Right forelimb (tissue), 1 donor: ENCODE data around the gene B3GNT4.
"Not testable (repeated sequence)": the region's sequence is repeated elsewhere in the genome, so short reads cannot be mapped to it uniquely, and the experiment has no call there.

Experiments
- DNase-seq: peaks from one replicate; pipeline ENCODE4 v3.0.0-alpha.2; 2018

Gene B3GNT4

DNA sequence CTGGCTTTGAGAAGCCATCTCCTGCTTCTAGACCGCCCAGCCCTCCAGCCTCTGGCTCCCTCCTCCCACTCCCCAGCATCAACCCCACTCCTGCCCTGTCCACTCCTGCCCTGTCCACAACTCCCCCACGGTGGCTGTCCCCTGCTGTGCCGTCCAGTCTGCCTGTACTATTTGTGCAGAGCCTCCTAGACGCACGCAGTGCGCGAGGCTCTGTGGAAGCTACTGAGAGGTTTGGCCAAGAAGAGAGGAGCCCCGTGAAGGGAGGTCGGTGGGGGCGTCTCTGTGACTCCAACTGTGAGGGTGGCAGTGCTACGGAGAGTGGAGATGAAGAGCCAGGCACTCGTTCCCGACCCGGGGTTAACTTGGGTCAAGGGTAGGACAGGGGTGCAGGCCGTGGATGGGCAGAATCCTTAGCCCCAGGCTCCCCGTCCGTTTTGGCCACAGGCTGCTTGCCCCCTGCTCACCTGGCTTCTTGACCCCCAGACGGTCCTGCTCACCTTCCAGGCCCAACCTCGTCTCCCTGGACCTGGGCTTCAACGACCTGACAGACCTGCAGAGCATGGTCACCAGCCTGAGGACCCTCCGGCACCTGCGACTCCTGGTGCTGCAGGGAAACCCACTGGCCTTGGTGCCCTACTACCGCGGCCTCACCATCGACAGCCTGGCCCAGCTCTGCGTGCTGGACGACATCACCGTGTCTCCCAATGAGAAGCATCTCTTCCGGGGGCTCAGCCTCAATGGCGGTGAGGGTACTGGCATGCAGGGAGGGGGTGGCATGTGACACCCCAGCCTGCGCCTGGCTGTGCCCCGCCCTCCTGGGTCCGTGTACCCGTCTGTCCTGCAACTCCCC lies 13.7 kb upstream of the B3GNT4 start:
- DNase-seq, result no peak

DNA sequence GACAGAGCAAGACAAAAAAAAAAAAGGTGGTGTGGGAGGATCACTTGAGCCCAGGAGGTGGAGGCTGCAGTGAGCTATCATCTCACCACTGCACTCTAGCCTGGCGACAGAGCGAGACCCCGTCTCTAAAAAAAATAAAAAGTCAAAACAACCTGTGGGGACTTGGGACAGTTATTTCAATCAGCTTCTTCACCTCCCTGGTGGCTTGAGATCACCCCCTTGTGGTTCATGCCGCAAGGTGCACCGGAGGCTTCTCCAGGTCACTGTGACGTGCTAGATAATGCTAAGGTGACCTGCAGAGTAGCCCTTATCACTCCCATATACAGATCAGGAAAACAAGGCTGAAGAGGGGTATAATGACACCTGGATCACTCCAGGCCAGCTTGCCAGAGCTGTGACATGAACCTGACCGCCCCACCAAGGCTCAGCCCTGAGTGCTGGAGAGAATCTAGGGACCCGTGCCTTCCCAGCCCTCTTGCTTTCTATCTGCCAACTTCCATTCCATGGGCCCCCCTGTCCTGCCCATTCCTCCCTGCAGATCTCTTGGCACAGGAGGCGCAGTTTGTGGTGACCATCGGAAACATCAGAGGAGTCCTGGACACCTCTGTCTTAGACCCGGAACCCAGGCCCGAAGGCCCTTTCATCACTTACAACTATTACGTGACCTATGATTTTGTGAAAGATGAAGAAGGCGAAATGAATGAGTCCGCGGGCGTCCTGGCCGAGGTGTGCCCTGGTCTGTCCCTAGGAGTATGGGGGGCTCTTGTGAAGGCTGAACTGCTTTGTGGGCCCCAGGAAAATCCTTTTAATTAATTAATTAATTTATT lies 12.5 kb upstream of the B3GNT4 start:
- no peak for DNase-seq

DNA sequence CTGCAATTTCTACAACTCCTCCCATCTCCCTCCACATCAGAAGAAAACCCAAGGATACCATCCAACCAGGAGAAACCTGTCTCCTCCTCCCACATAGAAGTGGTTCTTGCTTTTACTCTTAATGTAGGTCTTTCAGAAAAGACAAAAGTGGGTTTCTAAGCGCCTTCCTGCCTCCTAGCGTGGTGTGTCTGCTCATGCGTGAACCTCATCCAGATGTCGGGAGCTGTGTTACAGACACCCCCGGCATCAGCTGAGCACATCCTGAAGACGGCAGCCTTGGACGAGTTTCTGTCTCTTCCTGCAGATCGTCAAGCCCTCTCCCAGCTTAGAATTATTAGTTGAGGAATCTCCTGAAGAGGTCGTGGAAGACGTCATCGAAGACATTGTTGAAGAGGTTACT lies 11.1 kb upstream of the B3GNT4 start:
- no peak for DNase-seq

DNA sequence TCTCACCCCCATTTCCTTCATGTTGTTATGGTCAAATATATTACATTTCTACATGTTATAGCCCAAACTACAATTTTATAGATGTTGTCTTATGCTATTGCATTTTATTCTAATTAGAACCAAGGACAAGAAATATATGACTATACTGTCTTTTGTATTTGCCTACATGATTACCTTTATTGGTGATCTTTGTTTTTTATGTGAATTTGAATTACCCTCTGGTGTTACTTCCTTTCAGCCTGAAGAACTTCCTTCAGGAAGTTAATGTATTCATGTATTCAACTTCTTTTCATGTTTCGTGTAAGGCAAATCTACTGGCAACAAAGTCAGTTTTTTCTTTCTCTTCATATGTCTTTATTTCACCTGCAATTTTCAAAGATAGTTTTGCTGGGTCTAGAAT lies 8.7 kb upstream of the B3GNT4 start:
- DNase-seq, result no peak

DNA sequence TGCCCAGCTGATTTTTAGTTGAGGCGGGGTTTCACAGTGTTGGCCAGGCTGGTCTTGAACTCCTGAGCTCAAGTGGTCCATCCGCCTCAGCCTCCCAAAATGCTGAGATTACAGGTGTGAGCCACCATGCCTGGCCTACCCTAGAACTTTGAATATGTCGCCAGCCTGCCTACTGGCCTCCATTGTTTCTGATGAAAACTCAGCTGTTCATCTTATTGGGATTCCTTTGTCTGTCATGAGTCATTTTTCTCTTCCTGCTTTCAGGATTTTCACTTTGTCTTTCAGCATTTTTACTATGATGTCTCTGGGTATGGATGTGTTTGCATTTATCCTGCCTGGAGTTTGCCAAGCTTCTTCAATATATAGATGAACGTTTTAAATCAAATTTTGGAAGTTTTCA lies 8.1 kb upstream of the B3GNT4 start:
- DNase-seq, result no peak

DNA sequence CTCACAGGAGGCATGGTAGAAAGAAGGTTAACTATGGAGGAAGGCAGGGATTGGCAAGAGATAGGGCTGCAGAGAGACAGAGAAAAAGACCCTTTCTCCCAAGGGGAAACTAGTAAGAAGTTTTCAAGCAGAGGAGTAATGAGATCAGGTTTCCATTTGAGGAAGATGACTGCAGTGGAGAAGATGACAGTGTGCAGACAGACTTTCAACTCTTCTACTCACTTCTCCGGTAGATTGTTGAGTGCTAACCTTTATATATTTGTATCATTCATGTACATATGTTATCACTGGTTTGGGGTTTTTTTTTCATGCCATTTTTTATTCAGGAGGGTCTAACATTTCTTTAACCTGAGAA lies 5.9 kb upstream of the B3GNT4 start:
- DNase-seq, result no peak

DNA sequence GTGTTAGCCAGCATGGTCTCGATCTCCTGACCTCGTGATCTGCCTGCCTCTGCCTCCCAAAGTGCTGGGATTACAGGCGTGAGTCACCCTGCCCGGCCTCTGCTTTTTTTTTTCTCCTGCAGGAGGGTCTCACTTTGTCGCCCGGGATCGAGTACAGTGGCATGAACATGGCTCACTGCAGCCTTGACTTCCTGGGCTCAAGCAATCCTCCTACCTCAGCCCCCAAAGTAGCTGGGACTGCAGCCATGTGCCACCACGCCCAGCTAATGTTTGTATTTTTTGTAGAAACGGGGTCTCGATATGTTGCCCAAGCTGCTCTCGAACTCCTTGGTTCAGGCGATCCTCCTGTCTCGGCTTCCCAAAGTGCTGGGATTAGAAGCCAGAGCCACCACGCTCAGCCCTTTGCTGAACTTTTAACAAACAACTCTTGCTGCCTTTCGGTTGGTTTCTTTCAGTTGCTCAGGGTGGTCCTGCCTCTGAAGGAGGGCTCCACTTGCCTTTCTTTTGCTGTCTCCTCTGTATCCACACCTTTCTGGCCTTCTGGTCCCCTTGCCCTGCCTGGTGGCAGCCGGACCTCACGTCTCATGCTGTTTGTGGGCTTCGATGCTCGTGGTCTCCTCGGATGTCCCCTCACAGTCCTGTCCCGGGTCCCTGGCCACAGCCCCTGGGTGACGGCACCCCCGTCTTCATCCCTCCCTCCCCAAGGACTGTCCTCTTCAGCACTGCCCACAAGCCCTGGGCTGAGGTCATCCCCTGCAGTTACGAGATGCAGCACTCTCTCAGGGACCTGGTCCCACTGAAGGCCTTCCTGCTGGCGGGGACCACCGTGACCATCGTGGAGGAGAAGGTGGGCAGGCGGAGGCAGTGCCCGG lies 3.8 kb upstream of the B3GNT4 start:
- DNase-seq, result no peak

DNA sequence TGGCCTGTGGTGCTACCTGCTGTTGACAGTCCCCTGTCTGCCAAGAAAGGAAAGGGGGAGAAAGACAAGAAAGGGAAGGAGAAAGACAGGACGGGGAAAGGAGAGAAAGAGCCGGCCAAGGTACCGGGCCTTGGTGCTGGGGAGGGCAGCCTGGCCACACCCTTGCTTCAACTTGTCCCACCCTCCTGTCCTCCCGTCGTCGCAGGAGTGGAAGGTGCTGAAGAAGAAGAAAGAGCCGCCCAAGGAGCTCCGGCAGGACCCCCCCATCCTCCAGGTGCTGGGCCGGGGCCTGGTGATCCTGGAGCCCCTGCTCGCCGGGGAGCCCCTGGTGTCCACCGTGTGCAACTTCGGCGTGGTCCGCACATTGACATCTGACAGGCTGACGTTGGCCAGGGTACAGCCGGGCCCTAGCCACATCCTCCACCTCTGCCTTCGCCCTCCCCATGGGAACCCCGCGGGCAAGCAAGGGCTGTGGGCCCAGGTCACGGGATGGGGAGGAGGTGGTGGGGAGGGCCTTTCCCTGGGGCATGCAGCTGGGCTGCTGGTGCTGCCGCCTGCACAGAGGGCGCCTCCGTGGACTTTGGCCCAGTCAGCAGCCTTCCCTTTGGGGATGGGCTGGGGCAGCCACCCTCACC lies 2.9 kb upstream of the B3GNT4 start:
- DNase-seq, result no peak

DNA sequence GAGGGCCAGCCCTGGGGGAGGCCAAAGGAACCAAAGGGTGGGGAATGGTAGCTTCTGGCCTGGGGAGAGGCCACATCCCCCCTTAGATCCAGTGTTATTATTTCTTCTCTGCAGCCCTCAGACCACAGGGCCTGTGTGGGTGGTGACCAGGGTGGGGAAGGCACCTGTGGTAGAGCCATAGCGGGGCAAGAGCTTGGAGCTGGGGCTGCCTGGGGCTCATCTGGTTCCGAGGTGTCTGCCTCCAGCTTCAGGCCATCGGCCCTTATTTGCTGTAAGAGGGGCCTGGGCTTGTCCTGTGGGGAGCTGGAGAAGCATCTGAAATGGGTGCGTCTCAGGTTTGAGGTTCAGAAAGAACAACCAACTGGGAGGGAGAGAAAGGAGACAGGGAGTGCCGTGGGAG lies 2.1 kb upstream of the B3GNT4 start:
- no peak for DNase-seq

DNA sequence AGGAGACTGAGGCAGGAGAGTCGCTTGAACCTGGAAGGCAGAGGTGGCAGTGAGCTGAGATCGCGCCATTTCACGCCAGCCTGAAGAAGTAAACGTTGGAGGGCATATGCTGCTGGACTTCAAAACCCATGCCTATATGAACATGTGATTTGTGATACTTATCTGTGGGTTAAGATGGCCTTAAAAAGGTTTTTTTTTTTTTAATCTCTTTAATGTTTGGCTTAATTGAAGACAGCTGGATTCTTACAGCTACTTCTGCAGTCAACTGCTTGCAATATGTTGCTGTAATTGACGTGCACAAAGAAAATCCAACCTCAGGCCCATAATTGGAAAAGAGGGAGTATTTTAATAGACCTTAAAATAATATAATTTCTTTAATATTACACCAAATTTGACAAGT lies 1.5 kb upstream of the B3GNT4 start:
- no peak for DNase-seq

DNA sequence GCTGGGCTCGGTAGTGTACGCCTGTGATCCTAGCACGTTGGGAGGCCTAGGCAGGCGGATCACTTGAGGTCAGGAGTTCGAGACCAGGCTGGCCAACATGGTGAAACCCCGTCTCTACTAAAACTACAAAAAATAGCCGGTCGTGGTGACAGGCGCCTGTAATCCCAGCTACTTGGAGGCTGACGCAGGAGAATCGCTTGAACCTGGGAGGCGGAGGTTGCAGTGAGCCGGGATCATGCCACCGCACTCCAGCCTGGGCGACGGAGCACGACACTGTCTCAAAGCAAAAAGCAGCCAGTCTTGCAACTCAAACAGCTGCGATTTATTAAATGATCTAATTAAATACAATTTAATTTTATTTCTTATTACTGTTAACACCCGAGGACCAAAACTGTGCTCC lies 698 bp upstream of the B3GNT4 start:
- DNase-seq, result not testable (repeated sequence)

DNA sequence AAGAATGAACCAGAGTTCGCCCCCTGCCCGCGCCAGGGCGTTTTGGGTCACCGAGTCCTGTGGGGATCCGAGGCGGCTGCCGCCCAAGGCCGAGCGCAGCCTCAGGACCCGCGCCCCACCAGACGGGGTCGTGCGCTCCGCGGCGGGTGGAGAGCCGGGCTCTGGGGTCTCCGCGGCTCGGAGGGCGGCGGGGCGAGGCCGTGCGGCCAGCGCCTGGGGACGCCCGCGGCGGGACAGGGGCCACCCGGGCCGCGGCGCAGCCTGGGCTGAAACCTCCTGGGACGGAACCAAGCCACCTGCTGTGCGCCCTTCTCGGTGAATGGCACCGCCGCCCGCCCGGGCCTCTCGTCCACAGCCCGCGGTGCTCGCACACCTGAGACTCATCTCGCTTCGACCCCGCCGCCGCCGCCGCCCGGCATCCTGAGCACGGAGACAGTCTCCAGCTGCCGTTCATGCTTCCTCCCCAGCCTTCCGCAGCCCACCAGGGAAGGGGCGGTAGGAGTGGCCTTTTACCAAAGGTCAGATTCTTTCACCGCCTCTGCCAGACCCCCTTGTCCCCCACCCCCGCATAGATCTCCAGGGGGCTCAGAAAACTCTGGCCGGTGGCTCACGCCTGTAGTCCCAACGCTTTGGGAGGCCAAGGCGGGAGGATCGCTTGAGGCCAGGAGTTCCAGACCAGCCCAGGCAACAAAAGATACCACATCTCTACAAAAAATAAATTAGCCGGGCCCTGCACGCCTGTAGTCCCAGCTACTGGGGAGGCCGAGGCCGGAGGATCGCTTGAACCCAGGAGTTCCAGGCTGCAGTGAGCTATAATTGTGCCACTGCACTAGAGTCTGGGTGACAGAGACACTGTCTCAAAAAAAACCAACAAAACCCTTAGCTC lies 901 bp downstream of the B3GNT4 start:
- no peak for DNase-seq

DNA sequence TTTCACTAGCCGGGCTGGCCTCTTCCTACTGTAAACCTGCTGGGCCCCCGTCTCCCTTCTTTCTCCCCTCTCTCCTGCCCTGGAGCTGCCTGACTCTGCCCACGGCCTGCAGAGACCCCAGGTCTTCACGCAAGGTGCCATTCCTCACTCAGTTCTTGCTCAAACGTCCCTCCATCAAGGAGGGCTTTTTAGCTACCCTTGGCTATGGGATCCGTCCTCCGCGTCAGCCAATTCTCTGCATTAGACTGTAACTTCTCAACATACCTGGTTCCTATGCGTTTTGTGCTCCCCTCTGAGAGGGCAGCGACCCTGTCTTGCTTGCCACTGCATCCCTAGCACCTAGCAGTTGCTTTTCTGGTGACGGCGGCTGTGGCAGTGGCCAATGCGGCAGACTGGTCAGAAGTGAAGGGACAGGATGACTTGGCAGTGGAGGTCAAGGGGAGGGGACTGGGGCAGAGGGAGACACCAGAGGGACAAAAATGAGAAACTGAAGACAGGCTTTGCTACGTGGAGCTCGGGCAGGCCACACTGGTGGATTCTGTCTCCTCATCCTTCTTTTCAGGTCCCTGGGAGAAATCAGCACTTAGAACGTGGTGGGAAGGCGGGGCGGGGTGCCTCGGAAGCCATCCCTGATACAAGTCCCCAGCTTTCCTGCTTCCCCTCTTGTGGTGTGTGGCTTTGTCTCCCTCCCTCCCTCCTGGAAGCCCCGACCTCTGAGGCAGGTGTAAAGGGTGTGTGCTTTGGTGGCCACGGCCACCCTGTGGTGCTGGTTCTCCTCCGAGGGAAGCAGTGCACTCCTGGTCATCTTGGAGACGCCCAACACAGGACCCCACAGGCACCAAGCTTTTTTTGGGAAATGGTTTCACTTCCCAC lies 1.8 kb downstream of the B3GNT4 start:
- no peak for DNase-seq

DNA sequence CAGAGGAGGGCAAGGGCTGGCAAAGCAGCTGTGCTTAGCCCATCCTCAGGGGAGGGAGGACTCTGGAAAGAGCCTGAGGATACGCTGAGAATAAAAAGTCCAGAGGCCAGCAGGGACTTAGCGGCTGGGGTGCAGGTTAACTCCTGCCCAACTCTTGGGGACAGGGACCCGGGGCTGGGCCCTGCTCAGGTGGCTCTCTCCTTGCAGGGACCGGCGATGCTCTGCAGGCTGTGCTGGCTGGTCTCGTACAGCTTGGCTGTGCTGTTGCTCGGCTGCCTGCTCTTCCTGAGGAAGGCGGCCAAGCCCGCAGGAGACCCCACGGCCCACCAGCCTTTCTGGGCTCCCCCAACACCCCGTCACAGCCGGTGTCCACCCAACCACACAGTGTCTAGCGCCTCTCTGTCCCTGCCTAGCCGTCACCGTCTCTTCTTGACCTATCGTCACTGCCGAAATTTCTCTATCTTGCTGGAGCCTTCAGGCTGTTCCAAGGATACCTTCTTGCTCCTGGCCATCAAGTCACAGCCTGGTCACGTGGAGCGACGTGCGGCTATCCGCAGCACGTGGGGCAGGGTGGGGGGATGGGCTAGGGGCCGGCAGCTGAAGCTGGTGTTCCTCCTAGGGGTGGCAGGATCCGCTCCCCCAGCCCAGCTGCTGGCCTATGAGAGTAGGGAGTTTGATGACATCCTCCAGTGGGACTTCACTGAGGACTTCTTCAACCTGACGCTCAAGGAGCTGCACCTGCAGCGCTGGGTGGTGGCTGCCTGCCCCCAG lies 2.8 kb downstream of the B3GNT4 start:
- DNase-seq, result no peak

DNA sequence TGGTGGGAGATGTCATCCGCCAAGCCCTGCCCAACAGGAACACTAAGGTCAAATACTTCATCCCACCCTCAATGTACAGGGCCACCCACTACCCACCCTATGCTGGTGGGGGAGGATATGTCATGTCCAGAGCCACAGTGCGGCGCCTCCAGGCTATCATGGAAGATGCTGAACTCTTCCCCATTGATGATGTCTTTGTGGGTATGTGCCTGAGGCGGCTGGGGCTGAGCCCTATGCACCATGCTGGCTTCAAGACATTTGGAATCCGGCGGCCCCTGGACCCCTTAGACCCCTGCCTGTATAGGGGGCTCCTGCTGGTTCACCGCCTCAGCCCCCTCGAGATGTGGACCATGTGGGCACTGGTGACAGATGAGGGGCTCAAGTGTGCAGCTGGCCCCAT lies 3.5 kb downstream of the B3GNT4 start:
- no peak for DNase-seq

DNA sequence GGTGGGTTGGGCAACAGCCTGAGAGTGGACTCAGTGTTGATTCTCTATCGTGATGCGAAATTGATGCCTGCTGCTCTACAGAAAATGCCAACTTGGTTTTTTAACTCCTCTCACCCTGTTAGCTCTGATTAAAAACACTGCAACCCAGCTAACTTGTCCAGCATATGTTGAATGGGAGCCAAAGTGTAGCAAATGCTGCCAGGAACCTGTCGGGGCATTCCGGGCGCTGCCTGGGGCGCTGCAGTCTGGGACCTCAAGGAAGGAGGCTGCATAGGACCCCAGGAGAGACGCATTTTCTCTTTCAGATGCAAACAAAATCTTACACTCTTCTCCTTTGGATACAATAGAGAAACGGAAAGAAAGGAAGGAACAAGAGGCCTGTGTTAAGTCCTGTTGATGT lies 3.9 kb downstream of the B3GNT4 start:
- no peak for DNase-seq

DNA sequence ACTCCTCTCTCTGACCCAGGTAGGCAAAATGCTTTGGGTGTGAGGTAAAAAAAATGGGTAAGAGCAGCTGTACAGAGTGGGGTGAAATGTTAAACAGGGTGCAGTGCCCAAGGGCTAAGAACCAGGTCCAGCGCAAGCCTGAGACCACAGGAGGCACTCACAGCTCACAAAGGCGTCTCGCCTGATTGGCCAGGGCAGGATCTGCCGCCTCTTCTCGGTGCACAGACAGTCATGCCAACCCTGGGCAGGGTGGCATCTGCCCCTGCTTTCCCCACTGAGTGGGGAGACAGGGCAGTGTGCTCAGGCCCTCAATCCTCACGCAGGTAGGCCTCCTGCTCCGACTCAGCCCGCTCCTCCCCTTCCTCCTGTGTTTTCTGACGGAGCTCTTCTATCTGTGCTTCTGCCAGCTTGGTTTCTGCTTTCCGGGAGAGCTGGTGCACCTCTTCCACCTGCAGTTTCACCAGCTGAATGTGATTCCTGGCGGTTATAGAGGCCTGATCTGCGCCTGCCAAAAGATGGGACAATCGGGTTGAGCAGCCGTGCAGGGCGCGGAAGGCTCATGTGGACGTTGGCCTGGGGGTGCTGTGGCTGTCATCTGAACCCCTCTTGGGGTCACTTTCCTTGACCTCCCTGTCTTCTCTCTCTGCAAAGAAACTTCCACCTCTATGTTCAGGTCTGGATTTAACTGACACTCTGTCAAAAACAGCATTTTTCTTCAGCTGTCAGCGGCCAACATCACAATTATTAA lies 4.7 kb downstream of the B3GNT4 start:
- DNase-seq, result no peak

DNA sequence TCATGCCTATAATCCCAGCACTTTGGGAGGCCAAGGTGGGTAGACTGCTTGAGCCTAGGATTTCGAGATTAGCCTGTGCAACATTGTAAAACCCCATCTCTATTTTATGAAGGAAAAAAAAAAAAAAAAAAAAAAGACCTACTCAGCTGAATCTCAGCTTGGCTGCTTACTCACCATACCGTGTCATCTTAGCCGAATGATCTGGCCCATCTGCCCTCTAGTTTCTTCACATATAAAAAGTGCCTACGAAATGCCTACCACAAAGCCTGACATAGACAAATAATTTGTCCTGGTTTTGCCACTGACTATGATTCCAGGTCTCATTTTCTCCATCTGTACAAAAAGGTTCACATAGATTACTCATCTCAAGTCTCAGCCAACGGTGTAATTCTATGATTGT lies 12.3 kb downstream of the B3GNT4 start:
- DNase-seq, result no peak

DNA sequence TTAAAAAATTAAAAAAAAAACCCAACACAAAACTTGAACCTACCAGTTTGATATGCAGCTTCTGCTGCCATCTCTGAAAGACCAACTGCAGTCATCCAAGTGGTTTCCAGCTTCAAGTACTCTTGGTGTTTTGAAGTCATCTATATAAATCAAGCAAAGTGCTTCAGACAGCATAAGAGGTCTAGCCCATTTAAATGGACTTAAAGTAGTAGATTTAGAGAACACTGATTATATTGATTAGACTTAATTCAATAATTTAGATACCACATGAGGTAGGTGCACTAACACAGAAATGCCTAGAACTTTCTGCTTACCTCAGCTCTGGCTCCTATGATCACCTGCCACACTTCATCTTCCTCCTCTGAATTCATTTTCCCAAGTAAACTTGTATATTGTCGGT lies 12.9 kb downstream of the B3GNT4 start:
- no peak for DNase-seq
